ENCODE results near the gene MX2. TPM values are rescaled to one million over a fixed set of nuclear protein-coding genes. Genes with fewer than 3 reads are reported as not detected.

The MX2 gene
- total and polyA plus RNA-seq, 2 of the 4 experiments (the other 2 are of a cell fraction), result 0.53 to 0.54 TPM

DNA sequence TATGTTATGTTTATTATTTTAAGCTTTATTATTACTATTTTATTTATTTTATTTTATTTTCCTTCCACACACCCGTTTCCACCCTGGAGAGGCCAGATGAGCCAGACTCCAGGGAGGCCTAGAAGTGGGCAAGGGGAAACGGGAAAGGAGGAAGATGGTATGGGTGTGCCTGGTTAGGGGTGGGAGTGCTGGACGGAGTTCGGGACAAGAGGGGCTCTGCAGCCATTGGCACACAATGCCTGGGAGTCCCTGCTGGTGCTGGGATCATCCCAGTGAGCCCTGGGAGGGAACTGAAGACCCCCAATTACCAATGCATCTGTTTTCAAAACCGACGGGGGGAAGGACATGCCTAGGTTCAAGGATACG is 63.7 kb downstream of the MX2 start:
- H2AK5ac ChIP-seq (ENCODE audit: low read depth, low read length), result no peak overlapping the region
- peaks cover 21% of the 10 kb centered on the region for H3K27me3 ChIP-seq (ENCODE audit: control insufficient read depth, insufficient read depth, low read length)
- TF ChIP-seq MXI1 (IDR thresholded peaks at IDR 0.05; ENCODE audit: borderline replicate concordance, low read depth, low read length), result no peak
- TF ChIP-seq CHD1 (IDR thresholded peaks at IDR 0.05; ENCODE audit: low read depth, low read length), result no peak
- TF ChIP-seq MAFK (IDR thresholded peaks at IDR 0.05; ENCODE audit: low read depth, low read length), result no peak
- TF ChIP-seq FOS (IDR thresholded peaks at IDR 0.05; ENCODE audit: low read depth, low read length), result no peak
- TF ChIP-seq, protein P1, sequence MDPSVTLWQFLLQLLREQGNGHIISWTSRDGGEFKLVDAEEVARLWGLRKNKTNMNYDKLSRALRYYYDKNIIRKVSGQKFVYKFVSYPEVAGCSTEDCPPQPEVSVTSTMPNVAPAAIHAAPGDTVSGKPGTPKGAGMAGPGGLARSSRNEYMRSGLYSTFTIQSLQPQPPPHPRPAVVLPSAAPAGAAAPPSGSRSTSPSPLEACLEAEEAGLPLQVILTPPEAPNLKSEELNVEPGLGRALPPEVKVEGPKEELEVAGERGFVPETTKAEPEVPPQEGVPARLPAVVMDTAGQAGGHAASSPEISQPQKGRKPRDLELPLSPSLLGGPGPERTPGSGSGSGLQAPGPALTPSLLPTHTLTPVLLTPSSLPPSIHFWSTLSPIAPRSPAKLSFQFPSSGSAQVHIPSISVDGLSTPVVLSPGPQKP (IDR thresholded peaks at IDR 0.05; ENCODE audit: borderline replicate concordance, low read depth, low read length), result no peak
- no peak for TF ChIP-seq BHLHE40 (IDR thresholded peaks at IDR 0.05; ENCODE audit: low read depth, low read length)
- no peak for TF ChIP-seq MAZ (IDR thresholded peaks at IDR 0.05; ENCODE audit: borderline replicate concordance, low read depth, low read length)
- no peak for TF ChIP-seq RCOR1 (IDR thresholded peaks at IDR 0.05; ENCODE audit: insufficient replicate concordance, low read length)
- TF ChIP-seq, protein P2, sequence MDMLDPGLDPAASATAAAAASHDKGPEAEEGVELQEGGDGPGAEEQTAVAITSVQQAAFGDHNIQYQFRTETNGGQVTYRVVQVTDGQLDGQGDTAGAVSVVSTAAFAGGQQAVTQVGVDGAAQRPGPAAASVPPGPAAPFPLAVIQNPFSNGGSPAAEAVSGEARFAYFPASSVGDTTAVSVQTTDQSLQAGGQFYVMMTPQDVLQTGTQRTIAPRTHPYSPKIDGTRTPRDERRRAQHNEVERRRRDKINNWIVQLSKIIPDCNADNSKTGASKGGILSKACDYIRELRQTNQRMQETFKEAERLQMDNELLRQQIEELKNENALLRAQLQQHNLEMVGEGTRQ (IDR thresholded peaks at IDR 0.05; ENCODE audit: low read depth, low read length), result no peak
- TF ChIP-seq SMC3 (IDR thresholded peaks at IDR 0.05; ENCODE audit: low read depth, low read length), result no peak
- no peak for TF ChIP-seq RAD21 (IDR thresholded peaks at IDR 0.05; ENCODE audit: low read length)
- TF ChIP-seq RFX5 (IDR thresholded peaks at IDR 0.05; ENCODE audit: low read depth, low read length), result no peak
- no peak for TF ChIP-seq CEBPB (IDR thresholded peaks at IDR 0.05; ENCODE audit: low read depth, low read length)
- no peak for TF ChIP-seq POLR2A (IDR thresholded peaks at IDR 0.05; ENCODE audit: low read depth, low read length)
- no peak overlapping the region for H3K23ac ChIP-seq (ENCODE audit: low read depth, low read length)
- intact Hi-C loops (cut with micrococcal nuclease) (no loop called here), in situ Hi-C loops (cut with MboI; ENCODE audit: low sequenced_read_pairs) (no loop called here), dilution Hi-C loops (cut with HindIII; ENCODE audit: low sequenced_read_pairs, unreplicated experiment) (no loop called here)
- H3K9ac ChIP-seq (ENCODE audit: low read depth, low read length), result no peak overlapping the region
- no peak for DNase-seq
- no peaks in the 10 kb centered on the region for H3K79me1 ChIP-seq (ENCODE audit: low read depth in 1 of 2, low read length in 2 of 2)
- H3K18ac ChIP-seq (ENCODE audit: low read depth, low read length), result no peak overlapping the region
- POLR2A ChIA-PET (ENCODE audit: unreplicated experiment), result no interaction called here
- H2BK120ac ChIP-seq (ENCODE audit: low read depth, low read length), result no peak overlapping the region
- H2AK9ac ChIP-seq (replicated peaks; ENCODE audit: low read depth, low read length, poor library complexity), result no peak overlapping the region
- H4K8ac ChIP-seq (ENCODE audit: low read depth in 2 of 2, low read length in 2 of 2), result no peak overlapping the region
- H4K20me1 ChIP-seq (ENCODE audit: insufficient read depth, low read length), result no peaks in the 10 kb centered on the region
- peaks cover 3% of the 10 kb centered on the region; the same call in 1 of the 2 replicates for H3K9me1 ChIP-seq (ENCODE audit: insufficient read depth, low read length)
- WGBS, 2 experiments (ENCODE audit: extremely low coverage in 2 of 2, insufficient read length in 1 of 2), result no CpG with 5 or more reads among the region's 7 CpGs
- H2BK20ac ChIP-seq (ENCODE audit: low read depth, low read length), result no peak overlapping the region
- H3K14ac ChIP-seq (replicated peaks; ENCODE audit: low read depth, low read length), result no peak overlapping the region
- ATAC-seq (ENCODE audit: low read depth), result no peak
- H2BK15ac ChIP-seq (ENCODE audit: low read depth, low read length), result no peak overlapping the region
- H3K27ac ChIP-seq (ENCODE audit: insufficient read depth, low read length), result no peak overlapping the region
- no peaks in the 10 kb centered on the region; the same call in 1 of the 2 replicates for H3K4me1 ChIP-seq (ENCODE audit: control insufficient read depth, insufficient read depth, low read length)
- no peak overlapping the region for H4K91ac ChIP-seq (ENCODE audit: insufficient read depth, low read depth, low read length)
- no peaks in the 10 kb centered on the region for H3K36me3 ChIP-seq (ENCODE audit: control insufficient read depth, insufficient read depth, low read length)
- H3K4me2 ChIP-seq (ENCODE audit: low read depth, low read length), result peak overlapping the region; percentile 89; the same call in 1 of the 2 replicates
- H3K4ac ChIP-seq (ENCODE audit: low read depth, low read length), result no peak overlapping the region
- CTCF ChIA-PET, result no interaction called here
- H3K4me3 ChIP-seq (ENCODE audit: insufficient read depth, low read depth, low read length), result peak overlapping the region; percentile 58; the same call in 1 of the 2 replicates
- H3K56ac ChIP-seq (ENCODE audit: extremely low read depth, insufficient read depth, low read length), result no peak overlapping the region
- H2BK5ac ChIP-seq (ENCODE audit: low read depth, low read length, poor library complexity, severe bottlenecking), result no peak overlapping the region
- no peaks in the 10 kb centered on the region for H3K9me3 ChIP-seq (ENCODE audit: control insufficient read depth, insufficient read depth, low read length)
- H4K5ac ChIP-seq (ENCODE audit: low read depth, low read length), result no peak overlapping the region
- BruUV-seq (replicated peaks), result no TSS peak
- H2AFZ ChIP-seq (replicated peaks; ENCODE audit: low read length, poor library complexity), result peak overlapping the region; percentile 84
